ENCODE results near the gene MKX. TPM values are rescaled to one million over a fixed set of nuclear protein-coding genes. Genes with fewer than 3 reads are reported as not detected.

The MKX gene
- total RNA-seq, 1 experiment from 2014 or later = not detected

DNA sequence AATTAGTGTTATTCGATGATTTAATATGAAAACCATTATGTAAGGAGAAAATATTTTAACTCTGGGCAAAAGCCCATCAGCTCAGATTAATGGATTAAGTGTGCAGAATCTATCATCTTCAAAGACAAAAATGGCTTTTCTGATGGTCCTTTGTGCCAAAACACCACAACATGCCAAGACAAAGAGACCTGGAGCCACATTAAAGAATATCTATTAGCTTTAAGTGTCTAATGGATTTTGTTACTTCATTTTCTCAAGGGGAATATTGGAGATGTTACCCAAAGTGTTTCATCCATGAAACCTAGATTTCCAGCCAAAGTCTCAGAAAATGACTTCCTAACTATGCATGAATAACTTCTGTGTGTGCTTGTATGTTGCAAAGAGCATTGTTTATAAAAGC, 57.3 kb downstream of the MKX start:
- H3K27ac Mint-ChIP-seq (ENCODE audit: low read depth, unreplicated experiment) = no peak overlapping the region

DNA sequence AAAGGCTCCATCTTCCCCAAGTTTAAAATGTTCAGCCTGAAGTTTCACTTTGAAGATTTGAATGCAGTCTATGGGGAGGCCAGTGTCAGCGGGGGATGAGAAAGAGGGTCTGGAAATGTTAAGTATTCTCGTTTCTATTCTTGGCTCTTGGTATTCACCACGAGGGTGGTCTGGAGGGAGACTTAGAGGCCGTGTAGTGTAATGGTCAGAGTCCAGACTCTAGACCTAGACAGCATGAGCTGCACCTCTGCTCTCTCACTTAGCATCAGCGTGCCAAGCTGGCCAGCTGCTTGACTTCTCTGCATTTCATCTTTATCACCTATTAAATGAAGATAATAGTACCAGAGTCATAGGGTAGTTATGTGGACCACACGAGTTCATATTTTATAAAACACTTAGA, 57.9 kb downstream of the MKX start:
- no peak overlapping the region for H3K27ac Mint-ChIP-seq (ENCODE audit: low read depth, unreplicated experiment)
- no peak overlapping the region for H3K4me3 Mint-ChIP-seq (ENCODE audit: unreplicated experiment)

More for the DNA sequence above, 57.3 kb downstream of the MKX start:
- ChIA-PET CTCF (interaction anchor here (0.6 kb wide), 1 partner anchor 440 kb away, joined by 3 read pairs; no protein-coding TSS in a partner anchor), POLR2A (no interaction called here)
- Mint-ChIP-seq H3K36me3 (ENCODE audit: insufficient read depth, unreplicated experiment) (no peaks in the 10 kb centered on the region), H3K4me3 (ENCODE audit: unreplicated experiment) (no peak overlapping the region), H3K27me3 (ENCODE audit: insufficient read depth, unreplicated experiment) (no peaks in the 10 kb centered on the region), H3K9me3 (ENCODE audit: unreplicated experiment) (peaks cover 6% of the 10 kb centered on the region), H3K4me1 (ENCODE audit: insufficient read depth, unreplicated experiment) (no peaks in the 10 kb centered on the region)
- intact Hi-C loops (cut with micrococcal nuclease) = no loop called here
- no peak for DNase-seq (ENCODE audit: unreplicated experiment)
- TF ChIP-seq, protein P1, sequence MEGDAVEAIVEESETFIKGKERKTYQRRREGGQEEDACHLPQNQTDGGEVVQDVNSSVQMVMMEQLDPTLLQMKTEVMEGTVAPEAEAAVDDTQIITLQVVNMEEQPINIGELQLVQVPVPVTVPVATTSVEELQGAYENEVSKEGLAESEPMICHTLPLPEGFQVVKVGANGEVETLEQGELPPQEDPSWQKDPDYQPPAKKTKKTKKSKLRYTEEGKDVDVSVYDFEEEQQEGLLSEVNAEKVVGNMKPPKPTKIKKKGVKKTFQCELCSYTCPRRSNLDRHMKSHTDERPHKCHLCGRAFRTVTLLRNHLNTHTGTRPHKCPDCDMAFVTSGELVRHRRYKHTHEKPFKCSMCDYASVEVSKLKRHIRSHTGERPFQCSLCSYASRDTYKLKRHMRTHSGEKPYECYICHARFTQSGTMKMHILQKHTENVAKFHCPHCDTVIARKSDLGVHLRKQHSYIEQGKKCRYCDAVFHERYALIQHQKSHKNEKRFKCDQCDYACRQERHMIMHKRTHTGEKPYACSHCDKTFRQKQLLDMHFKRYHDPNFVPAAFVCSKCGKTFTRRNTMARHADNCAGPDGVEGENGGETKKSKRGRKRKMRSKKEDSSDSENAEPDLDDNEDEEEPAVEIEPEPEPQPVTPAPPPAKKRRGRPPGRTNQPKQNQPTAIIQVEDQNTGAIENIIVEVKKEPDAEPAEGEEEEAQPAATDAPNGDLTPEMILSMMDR (IDR thresholded peaks at IDR 0.05; ENCODE audit: unreplicated experiment) = no peak
- BruUV-seq (replicated peaks) = no TSS peak

GRCh38 chr10:27687326-27687725, 58.3 kb downstream of the MKX start:
- Mint-ChIP-seq H3K36me3 (ENCODE audit: insufficient read depth, unreplicated experiment) (no peaks in the 10 kb centered on the region), H3K9me3 (ENCODE audit: unreplicated experiment) (peaks cover 6% of the 10 kb centered on the region), H3K27me3 (ENCODE audit: insufficient read depth, unreplicated experiment) (no peaks in the 10 kb centered on the region), H3K4me3 (ENCODE audit: unreplicated experiment) (no peak overlapping the region), H3K4me1 (ENCODE audit: insufficient read depth, unreplicated experiment) (no peaks in the 10 kb centered on the region), H3K27ac (ENCODE audit: low read depth, unreplicated experiment) (no peak overlapping the region)
- intact Hi-C loops (cut with micrococcal nuclease) = no loop called here
- TF ChIP-seq, protein P1 (IDR thresholded peaks at IDR 0.05; ENCODE audit: unreplicated experiment) = no peak
- no TSS peak for BruUV-seq (replicated peaks)
- CTCF ChIA-PET = no interaction called here
- POLR2A ChIA-PET = interaction anchor here (1.1 kb wide), 1 partner anchor 14 kb away, joined by 3 read pairs; no protein-coding TSS in a partner anchor
- no peak for DNase-seq (ENCODE audit: unreplicated experiment)

More for the DNA sequence above, 57.9 kb downstream of the MKX start:
- no peak for DNase-seq (ENCODE audit: unreplicated experiment)
- TF ChIP-seq, protein P1 (IDR thresholded peaks at IDR 0.05; ENCODE audit: unreplicated experiment) = no peak
- BruUV-seq (replicated peaks) = no TSS peak
- ChIA-PET POLR2A (interaction anchor here (1.1 kb wide), 1 partner anchor 13 kb away, joined by 3 read pairs; no protein-coding TSS in a partner anchor), CTCF (interaction anchor here (0.6 kb wide), 1 partner anchor 440 kb away, joined by 3 read pairs; no protein-coding TSS in a partner anchor)
- Mint-ChIP-seq H3K4me1 (ENCODE audit: insufficient read depth, unreplicated experiment) (no peaks in the 10 kb centered on the region), H3K9me3 (ENCODE audit: unreplicated experiment) (peaks cover 6% of the 10 kb centered on the region), H3K27me3 (ENCODE audit: insufficient read depth, unreplicated experiment) (no peaks in the 10 kb centered on the region), H3K36me3 (ENCODE audit: insufficient read depth, unreplicated experiment) (no peaks in the 10 kb centered on the region)
- intact Hi-C loops (cut with micrococcal nuclease) = no loop called here

DNA sequence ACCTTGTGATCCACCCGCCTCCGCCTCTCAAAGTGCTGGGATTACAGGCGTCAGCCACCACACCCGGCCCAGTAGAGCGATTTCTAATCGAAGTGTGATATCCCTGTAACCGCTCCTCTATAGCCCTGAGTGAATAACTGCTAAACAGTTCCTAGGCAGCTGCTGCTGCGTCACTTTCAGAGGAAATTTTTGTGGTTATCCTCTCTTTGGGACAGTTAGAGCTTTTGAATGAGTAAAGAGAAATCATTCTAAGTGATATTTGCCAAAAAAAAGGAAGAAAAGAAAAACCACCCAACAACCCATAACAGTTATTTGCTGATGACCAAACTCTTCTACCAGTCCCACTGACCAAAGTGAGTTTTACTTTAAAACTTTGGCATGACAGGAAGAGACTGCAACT, 59.9 kb downstream of the MKX start:
- H3K9me3 Mint-ChIP-seq (ENCODE audit: unreplicated experiment) = peaks cover 6% of the 10 kb centered on the region
- no peak overlapping the region for H3K27ac Mint-ChIP-seq (ENCODE audit: low read depth, unreplicated experiment)
- TF ChIP-seq, protein P1 (IDR thresholded peaks at IDR 0.05; ENCODE audit: unreplicated experiment) = no peak
- no peak for DNase-seq (ENCODE audit: unreplicated experiment)
- POLR2A ChIA-PET = no interaction called here
- H3K36me3 Mint-ChIP-seq (ENCODE audit: insufficient read depth, unreplicated experiment) = no peaks in the 10 kb centered on the region
- no peak overlapping the region for H3K4me3 Mint-ChIP-seq (ENCODE audit: unreplicated experiment)
- H3K4me1 Mint-ChIP-seq (ENCODE audit: insufficient read depth, unreplicated experiment) = no peaks in the 10 kb centered on the region
- H3K27me3 Mint-ChIP-seq (ENCODE audit: insufficient read depth, unreplicated experiment) = no peaks in the 10 kb centered on the region
- intact Hi-C loops (cut with micrococcal nuclease) = no loop called here
- CTCF ChIA-PET = interaction anchor here (0.7 kb wide), 1 partner anchor 127 kb away, joined by 3 read pairs; no protein-coding TSS in a partner anchor
- BruUV-seq (replicated peaks) = no TSS peak

Measured in MCF 10A (cell line).